DND-41 (cell line): ENCODE data around the gene PIGV.

Experiments
- ATAC-seq: fragments of 200-7000 bp; cut with Tn5 transposase; 3 replicates; pipeline ENCODE4 v1.9.1; 2021; ENCODE audit warnings: low read depth; ENCODE audit not compliant: insufficient read depth
- DNase-seq: peaks from one replicate; pipeline ENCODE4 v3.0.0-alpha.2; 2020
- H2AFZ ChIP-seq: 2 replicates; pipeline ENCODE4 v1.6.0; 2012; ENCODE audit warnings: low read depth, low read length
- H3K27ac ChIP-seq: 2 replicates; pipeline ENCODE4 v1.5.1; 2012; ENCODE audit warnings: low read length, inconsistent platforms
- H3K27me3 ChIP-seq: fragments of 200-600 bp; sonication (generic); 2 replicates; pipeline ENCODE4 v1.6.0; 2012; ENCODE audit warnings: low read length, mild to moderate bottlenecking, inconsistent platforms; ENCODE audit not compliant: insufficient read depth, poor library complexity
- H3K36me3 ChIP-seq: 2 replicates; pipeline ENCODE4 v1.5.1; 2012; ENCODE audit warnings: low read length, inconsistent platforms; ENCODE audit not compliant: insufficient read depth
- H3K4me1 ChIP-seq: 2 replicates; pipeline ENCODE4 v1.5.1; 2012; ENCODE audit warnings: mild to moderate bottlenecking, low read length; ENCODE audit not compliant: insufficient read depth
- H3K4me2 ChIP-seq: 2 replicates; pipeline ENCODE4 v1.6.0; 2012; ENCODE audit warnings: mild to moderate bottlenecking, moderate library complexity, low read length, inconsistent platforms; ENCODE audit not compliant: insufficient read depth
- H3K4me3 ChIP-seq, 2 experiments: fragments of 200-600 bp in 1 of 2; shearing (Covaris generic) in 1 of 2; 2 replicates each; pipeline ENCODE4 v1.5.1; 2012 to 2016; ENCODE audit warnings: inconsistent platforms in 2 of 2, low read length in 2 of 2, mild to moderate bottlenecking in 2 of 2, low read depth in 1 of 2, moderate library complexity in 1 of 2
- H3K79me2 ChIP-seq: 2 replicates; pipeline ENCODE4 v1.6.0; 2012; ENCODE audit warnings: low read length, inconsistent platforms; ENCODE audit not compliant: insufficient read depth
- H3K9ac ChIP-seq: 2 replicates; pipeline ENCODE4 v1.6.0; 2012; ENCODE audit warnings: low read depth, mild to moderate bottlenecking, inconsistent platforms, low read length, moderate library complexity
- H3K9me3 ChIP-seq: 2 replicates; pipeline ENCODE4 v1.5.1; 2012; ENCODE audit warnings: low read length, moderate library complexity, mild to moderate bottlenecking, inconsistent platforms; ENCODE audit not compliant: insufficient read depth, severe bottlenecking
- H4K20me1 ChIP-seq: 2 replicates; pipeline ENCODE4 v1.6.0; 2012; ENCODE audit warnings: low read length; ENCODE audit not compliant: insufficient read depth
- CTCF ChIP-seq: IDR thresholded peaks from 2 replicates; pipeline ENCODE4 v1.5.1; 2012; ENCODE audit warnings: borderline replicate concordance, low read length, moderate library complexity, mild to moderate bottlenecking; ENCODE audit not compliant: poor library complexity, severe bottlenecking; ENCODE audit errors: extremely low read depth
- EZH2 ChIP-seq: IDR thresholded peaks from 3 replicates; pipeline ENCODE4 v1.6.1; 2012; ENCODE audit warnings: borderline replicate concordance, low read depth, mild to moderate bottlenecking, moderate library complexity, low read length, inconsistent platforms; ENCODE audit not compliant: severe bottlenecking

PIGV gene

GRCh38 chr1:26779098-26779668 is 8.6 kb upstream of the PIGV start:
- ATAC-seq: no peak
- peaks cover 88% of the 10 kb centered on the region for H3K36me3 ChIP-seq
- no peak overlapping the region for H3K9ac ChIP-seq
- H2AFZ ChIP-seq: no peak overlapping the region
- no peak overlapping the region for H3K4me2 ChIP-seq
- TF ChIP-seq EZH2 (no peak), CTCF (no peak)
- H4K20me1 ChIP-seq: peaks cover 28% of the 10 kb centered on the region
- H3K79me2 ChIP-seq: peaks cover 34% of the 10 kb centered on the region
- H3K27me3 ChIP-seq: no peaks in the 10 kb centered on the region
- H3K9me3 ChIP-seq: no peaks in the 10 kb centered on the region
- H3K4me1 ChIP-seq: peaks cover 3% of the 10 kb centered on the region; the same call in 1 of the 2 replicates
- H3K27ac ChIP-seq: no peak overlapping the region
- H3K4me3 ChIP-seq: no peak overlapping the region
- DNase-seq: no peak

GRCh38 chr1:26780344-26780957 is 7.3 kb upstream of the PIGV start:
- Histone ChIP-seq H3K79me2 (peaks cover 28% of the 10 kb centered on the region), H3K4me2 (no peak overlapping the region)

GRCh38 chr1:26781206-26781825 is 6.4 kb upstream of the PIGV start:
- Histone ChIP-seq H3K4me3 (no peak overlapping the region), H4K20me1 (peaks cover 24% of the 10 kb centered on the region), H3K9me3 (no peaks in the 10 kb centered on the region), H3K27ac (no peak overlapping the region), H3K4me2 (no peak overlapping the region), H2AFZ (no peak overlapping the region), H3K79me2 (peaks cover 23% of the 10 kb centered on the region), H3K4me1 (peaks cover 24% of the 10 kb centered on the region), H3K27me3 (no peaks in the 10 kb centered on the region), H3K36me3 (peaks cover 67% of the 10 kb centered on the region), H3K9ac (no peak overlapping the region)
- TF ChIP-seq CTCF (no peak), EZH2 (no peak)
- DNase-seq (no peak), ATAC-seq (no peak)

More at GRCh38 chr1:26780344-26780957, 7.3 kb upstream of the PIGV start:
- Histone ChIP-seq H3K27ac (no peak overlapping the region), H3K4me1 (peaks cover 16% of the 10 kb centered on the region), H3K27me3 (no peaks in the 10 kb centered on the region), H3K9me3 (no peaks in the 10 kb centered on the region), H4K20me1 (peaks cover 24% of the 10 kb centered on the region), H2AFZ (no peak overlapping the region), H3K9ac (no peak overlapping the region), H3K36me3 (peaks cover 75% of the 10 kb centered on the region), H3K4me3 (no peak overlapping the region)
- ATAC-seq (no peak), DNase-seq (no peak)
- no peak for TF ChIP-seq EZH2
- TF ChIP-seq CTCF: no peak
